MM.1S (cell line): ENCODE measurements around the gene F7.

Experiments
- CTCF ChIP-seq: fragments of 300-600 bp; sonication (generic); IDR thresholded peaks from 2 replicates; pipeline ENCODE4 v1.5.1; 2016; ENCODE audit warnings: antibody characterized with exemption, low read length, mixed read lengths
- EZH2 ChIP-seq: fragments of 300-600 bp; sonication (generic); optimal IDR thresholded peaks from 2 replicates; pipeline ENCODE3; 2017; ENCODE audit warnings: low read depth, mild to moderate bottlenecking, antibody characterized with exemption, low read length, mixed read lengths
- EZH2phosphoT487 ChIP-seq: fragments of 300-600 bp; sonication (generic); IDR thresholded peaks from 2 replicates; pipeline ENCODE4 v1.6.1; 2018; ENCODE audit warnings: antibody characterized with exemption, low read length

GRCh38 chr13:113162783-113163685 is 57.4 kb downstream of the F7 start:
- TF ChIP-seq CTCF (no peak), EZH2phosphoT487 (no peak), EZH2 (no peak)
